ENCODE results near the gene SPIRE2.
A peak's percentile ranks its signal among the peaks of the same experiment; 100 is the strongest.
"Not testable (repeated sequence)": the region's sequence is repeated elsewhere in the genome, so short reads cannot be mapped to it uniquely, and the experiment has no call there.

Gene SPIRE2

DNA sequence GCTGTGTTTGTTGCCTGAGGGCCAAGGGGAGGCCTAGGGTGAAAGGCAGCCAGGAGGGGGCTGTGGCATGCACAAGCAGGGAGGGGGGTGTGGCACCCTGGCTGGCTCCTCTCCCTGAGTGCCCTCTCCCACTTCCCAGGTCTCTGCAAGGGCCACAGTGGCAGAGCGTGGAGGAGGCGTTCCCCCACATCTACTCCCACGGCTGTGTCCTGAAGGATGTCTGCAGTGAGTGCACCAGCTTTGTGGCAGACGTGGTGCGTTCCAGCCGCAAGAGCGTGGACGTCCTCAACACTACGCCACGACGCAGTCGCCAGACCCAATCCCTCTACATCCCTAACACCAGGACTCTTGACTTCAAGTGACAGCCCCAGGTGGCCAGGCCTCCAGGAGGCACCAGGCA is 41.6 kb downstream of the SPIRE2 start:
- DNase-seq (ENCODE audit: low read depth), result no peak

DNA sequence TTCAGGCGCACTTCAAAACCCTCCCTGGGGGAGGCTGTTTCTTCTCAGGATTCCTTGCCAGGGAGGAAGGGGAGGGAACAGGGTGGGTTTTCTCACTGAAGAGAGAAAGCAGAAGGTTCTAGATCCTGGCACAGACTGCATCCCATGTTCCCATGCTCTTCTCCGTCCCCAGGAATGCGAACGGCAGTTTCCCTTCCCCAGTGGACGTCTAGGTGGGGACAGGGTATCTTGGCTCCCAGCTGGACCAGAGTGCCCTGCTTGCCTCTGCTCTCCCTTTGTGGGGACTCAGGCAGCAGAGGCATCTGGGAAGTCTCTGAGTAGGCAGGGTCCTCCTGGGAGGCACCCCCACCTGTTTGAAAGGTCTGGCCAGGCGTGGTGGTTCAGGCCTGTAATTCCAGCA is 42.2 kb downstream of the SPIRE2 start:
- DNase-seq (ENCODE audit: low read depth), result no peak

DNA sequence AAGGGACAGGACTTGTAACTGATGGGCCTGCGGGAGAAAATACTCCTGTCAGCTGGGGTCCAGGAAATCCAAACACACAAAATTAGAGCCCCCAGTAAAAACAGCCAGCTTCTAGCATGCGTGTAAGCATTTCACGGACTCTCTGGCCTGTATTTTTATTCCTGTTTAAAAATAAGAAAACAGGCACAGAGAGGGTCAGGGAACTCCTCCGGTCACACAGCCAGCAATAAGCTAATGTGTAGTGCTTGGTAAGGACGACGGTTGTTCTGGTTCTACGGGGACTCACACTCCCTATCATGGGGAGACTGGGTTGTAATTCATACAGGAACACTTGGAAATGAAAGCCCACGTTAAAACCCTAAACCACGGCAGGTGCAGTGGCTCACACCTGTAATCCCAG is 43.6 kb downstream of the SPIRE2 start:
- no peak for DNase-seq (ENCODE audit: low read depth)

- DNase-seq (ENCODE audit: low read depth), result peak; percentile 82
Observed at GRCh38 chr16:89873109-89873971, 45.1 kb downstream of the SPIRE2 start, which contains the start of gene TCF25. TSS of gene TCF25 (plus strand) at chr16:89873592. CDS start at chr16:89873668, 76 bp downstream.

DNA sequence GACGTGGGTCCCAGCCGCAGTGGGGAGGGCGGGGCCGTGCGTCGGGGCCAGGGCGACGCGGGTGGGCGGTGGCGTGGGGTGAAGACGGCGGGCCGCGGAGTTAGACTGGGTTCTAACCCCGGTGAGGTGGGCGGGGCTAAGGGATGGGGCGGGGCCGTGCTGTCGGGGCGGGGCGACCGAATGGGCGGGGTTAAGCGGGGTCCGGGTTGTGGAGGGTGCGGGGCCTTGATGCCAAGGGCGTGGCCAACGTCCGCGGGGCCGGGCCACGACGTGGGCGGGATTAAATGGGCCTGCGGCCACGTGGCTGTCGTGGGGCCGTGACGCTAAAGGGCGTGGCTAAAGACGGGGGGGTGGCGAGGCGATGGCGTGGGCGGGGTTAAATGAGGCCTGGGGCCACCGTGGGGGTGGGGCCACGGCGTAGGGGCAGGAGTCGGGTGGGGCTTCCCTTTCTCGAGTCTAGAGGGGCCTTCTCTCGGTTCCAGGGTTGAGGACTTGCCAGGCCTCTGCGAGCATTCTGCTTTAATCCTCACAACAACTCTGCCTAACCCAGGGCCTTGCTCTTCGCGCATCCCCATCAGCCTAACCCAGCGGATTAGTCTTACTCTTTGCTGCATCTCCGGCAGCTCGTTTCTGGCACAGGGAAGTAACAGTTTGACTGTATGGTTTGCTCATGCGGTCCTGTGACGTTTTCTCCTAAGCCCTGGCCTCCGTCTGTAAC is 45.9 kb downstream of the SPIRE2 start:
- DNase-seq (ENCODE audit: low read depth), result peak; percentile 92

- not testable (repeated sequence) for DNase-seq (ENCODE audit: low read depth)
Observed at GRCh38 chr16:89879123-89879522, 50.8 kb downstream of the SPIRE2 start.

DNA sequence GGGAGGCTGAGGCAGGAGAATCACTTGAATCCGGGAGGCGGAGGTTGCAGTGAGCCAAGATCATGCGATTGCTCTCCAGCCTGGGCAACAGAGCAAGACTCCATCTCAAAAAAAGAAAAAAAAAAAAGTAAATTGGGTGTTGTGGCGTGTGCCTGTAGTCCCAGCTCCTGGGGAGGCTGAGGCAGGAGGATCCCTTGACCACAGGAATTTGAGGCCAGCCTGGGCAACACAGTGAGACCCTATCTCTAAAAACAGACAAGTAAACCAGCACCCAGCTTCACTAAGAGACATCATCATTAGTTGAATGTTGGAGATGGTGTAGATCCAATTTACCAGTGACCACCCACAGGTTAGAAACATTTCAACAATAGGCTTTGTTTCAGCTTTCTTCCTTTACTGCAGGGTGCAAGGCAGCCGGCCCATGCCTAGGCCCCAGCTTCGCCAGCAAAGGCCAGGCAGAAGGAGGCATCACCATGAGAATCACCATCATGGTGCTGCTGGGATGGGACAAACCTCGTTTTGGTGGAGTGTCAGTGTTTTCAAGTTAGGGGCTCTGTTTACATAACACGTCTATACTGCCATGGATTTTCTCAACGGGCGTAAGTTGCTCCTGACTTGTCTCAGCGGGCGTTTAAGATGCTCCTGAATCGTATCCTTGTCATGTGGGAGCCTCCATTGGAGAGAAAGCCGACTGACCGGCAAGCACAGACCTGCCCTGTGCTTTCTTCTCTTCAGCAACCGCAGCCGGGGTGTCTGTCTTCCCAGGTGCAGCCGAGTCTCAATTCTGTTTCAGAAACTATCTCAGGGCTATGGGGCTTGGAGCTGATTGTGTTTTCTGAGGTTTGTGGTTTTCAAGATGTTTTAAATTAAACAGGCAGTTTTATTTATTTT is 52.4 kb downstream of the SPIRE2 start:
- DNase-seq (ENCODE audit: low read depth), result no peak

GRCh38 chr16:89881368-89881730 is 53.1 kb downstream of the SPIRE2 start:
- DNase-seq (ENCODE audit: low read depth), result no peak

GRCh38 chr16:89883346-89884040 is 55.2 kb downstream of the SPIRE2 start:
- DNase-seq (ENCODE audit: low read depth), result no peak

GRCh38 chr16:89884041-89884421 is 55.8 kb downstream of the SPIRE2 start:
- DNase-seq (ENCODE audit: low read depth), result no peak

- no peak for DNase-seq (ENCODE audit: low read depth)
Observed at GRCh38 chr16:89887243-89887642, 59.0 kb downstream of the SPIRE2 start.

DNA sequence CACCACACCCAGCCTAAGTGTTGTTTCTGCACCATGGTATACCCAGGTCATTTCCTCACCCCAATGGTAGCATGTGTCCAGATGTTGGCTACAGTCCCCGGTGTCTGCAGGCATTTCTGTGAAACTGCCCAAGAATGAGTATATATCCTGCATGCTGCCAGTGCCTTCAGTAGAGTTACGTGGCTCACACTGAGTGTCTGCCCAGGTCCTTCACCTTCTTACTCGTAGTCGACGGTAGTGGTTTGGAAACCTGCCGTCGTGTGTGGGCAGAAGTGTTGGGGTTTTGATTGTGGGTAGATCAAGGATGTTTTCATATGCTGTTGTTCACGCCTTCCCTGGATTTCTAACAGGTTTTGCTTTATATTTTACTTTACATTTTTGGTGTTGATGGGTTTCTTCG is 61.9 kb downstream of the SPIRE2 start:
- no peak for DNase-seq (ENCODE audit: low read depth)

DNA sequence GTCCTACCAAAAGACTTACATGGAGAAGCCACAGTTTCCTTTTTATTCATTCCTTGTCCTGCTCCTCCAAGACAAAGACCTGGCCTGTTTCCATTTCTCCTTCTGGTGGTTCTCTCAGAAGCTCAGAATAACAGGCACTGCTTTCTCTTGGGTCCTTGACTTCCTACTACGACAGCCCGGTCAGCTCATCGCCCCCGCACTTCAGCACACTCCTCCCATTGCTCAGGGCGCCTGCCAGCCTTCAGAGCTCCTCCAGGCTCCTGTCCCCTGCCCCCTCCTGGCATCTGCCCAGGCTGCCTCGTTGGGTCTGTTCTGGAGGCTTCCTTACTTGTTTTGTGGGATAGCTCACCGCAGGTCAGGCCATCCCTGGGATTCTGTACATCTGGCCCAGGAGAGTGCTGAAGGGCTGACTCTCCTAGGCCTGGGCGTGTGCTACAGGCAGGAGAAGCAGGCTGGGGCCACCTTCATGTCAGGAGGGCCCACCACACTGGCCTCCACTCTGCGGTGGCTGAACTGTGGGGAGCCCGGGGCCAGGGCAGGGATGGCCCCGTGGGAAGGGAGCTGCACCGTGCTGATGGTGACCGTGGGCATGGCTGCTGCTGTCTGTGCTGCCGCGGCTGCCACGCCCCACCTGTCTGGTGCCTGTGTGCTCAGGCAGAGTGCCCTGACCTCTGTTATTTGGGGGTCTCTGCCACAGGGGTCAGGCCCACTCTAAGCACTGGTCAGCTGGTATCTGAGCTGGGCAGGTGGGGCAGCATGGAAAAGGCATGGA is 62.8 kb downstream of the SPIRE2 start:
- no peak for DNase-seq (ENCODE audit: low read depth)

GRCh38 chr16:89892055-89892630 is 63.9 kb downstream of the SPIRE2 start:
- DNase-seq (ENCODE audit: low read depth), result no peak

DNA sequence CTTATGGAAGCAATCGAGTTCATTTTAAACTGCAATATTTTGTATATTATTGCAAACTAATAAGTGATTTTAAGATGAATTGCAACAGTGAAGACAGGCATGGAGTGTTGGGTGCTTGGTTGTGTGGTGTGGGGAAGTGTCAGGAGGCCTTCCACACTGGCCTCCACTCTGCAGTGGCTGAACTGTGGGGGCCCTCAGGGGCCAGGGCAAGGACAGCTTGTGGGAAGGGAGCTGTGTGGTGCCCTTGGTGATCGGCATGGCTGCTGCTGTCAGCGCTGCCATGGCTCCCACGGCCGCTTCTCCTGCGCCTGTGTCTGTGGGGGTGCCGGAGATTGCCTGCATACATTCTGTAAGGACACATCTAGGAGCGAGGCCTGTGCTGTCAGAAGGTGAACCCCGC is 64.4 kb downstream of the SPIRE2 start:
- no peak for DNase-seq (ENCODE audit: low read depth)

DNA sequence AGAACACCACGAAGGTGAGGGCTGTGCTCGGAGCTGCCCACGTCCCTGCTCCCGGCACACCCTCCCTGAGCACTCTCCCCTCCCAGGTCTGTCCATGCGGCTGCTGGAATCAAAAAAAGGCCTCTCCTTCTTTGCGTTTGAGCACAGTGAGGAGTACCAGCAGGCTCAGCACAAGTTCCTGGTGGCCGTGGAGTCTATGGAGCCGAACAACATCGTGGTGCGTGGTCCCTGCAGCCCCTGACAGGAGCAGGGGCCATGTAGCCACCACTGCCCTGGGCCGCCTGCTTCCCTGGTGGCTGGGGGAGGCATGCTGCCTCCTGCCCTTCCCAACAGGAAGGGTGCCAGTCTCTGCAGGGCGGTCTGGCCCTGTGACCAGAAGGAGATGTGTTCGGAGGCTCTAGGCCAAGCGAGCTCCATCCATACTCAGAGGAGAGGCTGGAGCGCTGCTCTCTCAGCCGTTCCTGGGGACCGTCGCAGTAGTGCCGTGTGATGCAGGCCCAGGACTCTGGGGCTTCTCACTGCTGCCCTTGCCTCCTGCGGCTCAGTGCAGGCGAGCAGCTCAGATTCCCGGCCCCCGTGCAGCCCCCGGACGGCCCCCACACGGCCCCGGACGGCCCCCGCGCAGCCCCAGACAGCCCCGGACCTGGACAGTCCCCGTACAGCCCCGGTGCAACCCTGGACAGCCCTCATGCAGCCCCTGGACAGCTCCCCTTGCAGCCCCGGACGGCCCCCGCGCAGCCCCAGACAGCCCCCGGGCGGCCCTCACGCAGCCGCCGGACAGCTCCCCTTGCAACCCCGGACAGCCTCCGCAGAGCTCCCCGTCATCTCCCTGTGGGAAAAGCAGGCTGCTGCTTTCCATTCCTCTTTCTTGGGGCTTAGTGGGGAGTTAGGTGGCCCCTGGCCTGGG is 65.6 kb downstream of the SPIRE2 start:
- DNase-seq (ENCODE audit: low read depth), result no peak

DNA sequence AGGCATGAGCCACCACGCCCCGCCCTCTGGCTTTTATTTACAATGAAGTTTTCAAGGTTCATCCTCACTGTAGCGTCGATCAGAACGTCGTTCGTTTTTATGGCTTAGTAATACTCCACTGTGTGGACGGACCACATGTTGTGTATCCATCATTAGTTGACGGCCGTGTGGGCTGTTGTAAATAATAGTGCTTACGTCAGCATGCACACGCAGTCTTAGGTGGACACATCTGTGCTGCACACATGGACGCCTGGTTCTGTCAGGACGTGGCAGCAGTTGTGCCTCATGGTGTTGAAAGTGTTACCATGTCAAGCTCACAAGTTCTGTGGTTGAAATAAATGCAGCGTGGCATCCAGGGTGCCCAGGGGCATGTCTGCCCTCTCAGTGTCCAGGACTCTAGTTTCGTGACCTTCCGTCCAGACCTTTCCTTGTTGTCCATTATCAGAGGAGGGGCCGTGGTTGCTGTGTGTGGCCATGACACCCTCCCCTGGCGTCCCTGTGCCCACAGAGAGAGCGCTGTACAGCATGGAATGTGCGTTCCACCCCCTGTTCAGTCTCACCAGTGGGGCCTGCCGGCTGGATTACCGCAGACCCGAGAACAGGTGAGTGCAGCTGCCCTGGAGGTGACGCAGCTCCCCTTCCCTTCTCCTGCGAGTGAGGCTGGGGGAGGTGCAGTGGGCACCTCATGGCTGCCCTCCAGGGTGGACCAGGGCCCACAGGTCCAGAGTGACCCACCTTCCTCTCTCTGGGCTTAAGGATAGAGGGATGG is 67.4 kb downstream of the SPIRE2 start:
- DNase-seq (ENCODE audit: low read depth), result no peak

- DNase-seq (ENCODE audit: low read depth), result no peak
Observed at GRCh38 chr16:89897204-89897603, 68.9 kb downstream of the SPIRE2 start.
